Measurements from ENCODE around the gene SURF6.

- TF ChIP-seq, protein P1, sequence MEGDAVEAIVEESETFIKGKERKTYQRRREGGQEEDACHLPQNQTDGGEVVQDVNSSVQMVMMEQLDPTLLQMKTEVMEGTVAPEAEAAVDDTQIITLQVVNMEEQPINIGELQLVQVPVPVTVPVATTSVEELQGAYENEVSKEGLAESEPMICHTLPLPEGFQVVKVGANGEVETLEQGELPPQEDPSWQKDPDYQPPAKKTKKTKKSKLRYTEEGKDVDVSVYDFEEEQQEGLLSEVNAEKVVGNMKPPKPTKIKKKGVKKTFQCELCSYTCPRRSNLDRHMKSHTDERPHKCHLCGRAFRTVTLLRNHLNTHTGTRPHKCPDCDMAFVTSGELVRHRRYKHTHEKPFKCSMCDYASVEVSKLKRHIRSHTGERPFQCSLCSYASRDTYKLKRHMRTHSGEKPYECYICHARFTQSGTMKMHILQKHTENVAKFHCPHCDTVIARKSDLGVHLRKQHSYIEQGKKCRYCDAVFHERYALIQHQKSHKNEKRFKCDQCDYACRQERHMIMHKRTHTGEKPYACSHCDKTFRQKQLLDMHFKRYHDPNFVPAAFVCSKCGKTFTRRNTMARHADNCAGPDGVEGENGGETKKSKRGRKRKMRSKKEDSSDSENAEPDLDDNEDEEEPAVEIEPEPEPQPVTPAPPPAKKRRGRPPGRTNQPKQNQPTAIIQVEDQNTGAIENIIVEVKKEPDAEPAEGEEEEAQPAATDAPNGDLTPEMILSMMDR (IDR thresholded peaks at IDR 0.05) = no peak
- TF ChIP-seq POLR2A (IDR thresholded peaks at IDR 0.05) = no peak
Measured at GRCh38 chr9:133344979-133345378, 9.0 kb upstream of the SURF6 start.

All from esophagus squamous epithelium (tissue), 4 donors.